GM12878 (cell line): Measurements from ENCODE around the gene MGMT. TPM values are rescaled to one million over a fixed set of nuclear protein-coding genes. Genes with fewer than 3 reads are reported as not detected.

Source experiments
- ATAC-seq: fragments of 200-7000 bp; cut with Tn5 transposase; 3 replicates; pipeline ENCODE4 v1.9.1; 2020; ENCODE audit warnings: mild to moderate bottlenecking, moderate library complexity
- BruUV-seq: library from RNA; stranded (reverse); fragments of 400-500 nt; replicated peaks from 2 replicates; lab custom pipeline; 2021; lab: Mats Ljungman, UMichigan
- CTCF ChIA-PET: fragments of 300-600 bp; sonication (Branson Sonifier 250); formaldehyde crosslinking; extraction: SDS; loops from one replicate; lab custom pipeline; 2021; ENCODE audit warnings: inconsistent platforms; lab: Yijun Ruan, JAX
- POLR2A ChIA-PET: fragments of 350-600 bp; formaldehyde crosslinking; extraction: SDS; loops from one replicate; lab custom pipeline; 2021; ENCODE audit warnings: inconsistent platforms; lab: Charles Lee
- RAD21 ChIA-PET: fragments of 300-600 bp; sonication (Branson Sonifier 250); formaldehyde crosslinking; loops from one replicate; lab custom pipeline; 2023; ENCODE audit warnings: antibody characterized with exemption; ENCODE audit not compliant: unreplicated experiment; lab: Charles Lee
- SMC1A ChIA-PET: fragments of 300-600 bp; sonication (Branson Sonifier 250); formaldehyde crosslinking; loops from one replicate; lab custom pipeline; 2023; ENCODE audit not compliant: unreplicated experiment, uncharacterized antibody; lab: Charles Lee
- DNase-seq: peaks from one replicate; pipeline ENCODE4 v3.0.0-alpha.2; 2011; ENCODE audit warnings: low read depth, low spot score
- FAIRE-seq: peaks from 3 replicates; lab custom pipeline; 2011; peaks lifted over from hg19 to GRCh38; lab: Jason Lieb, UNC
- H2AFZ ChIP-seq: 2 replicates; pipeline ENCODE4 v1.6.0; 2011; ENCODE audit warnings: low read depth, low read length, control low read depth; ENCODE audit not compliant: control insufficient read depth
- H3K27ac ChIP-seq: 2 replicates; pipeline ENCODE4 v1.5.1; 2011; ENCODE audit warnings: control low read depth; ENCODE audit not compliant: control insufficient read depth, insufficient read depth
- H3K27me3 ChIP-seq, 2 experiments: replicated peaks in 1 of 2; 2 replicates each; pipeline versions ENCODE4 v1.6.0 to v1.6.1; 2011; ENCODE audit warnings: low read length in 1 of 2; ENCODE audit not compliant: control insufficient read depth in 2 of 2, insufficient read depth in 2 of 2
- H3K36me3 ChIP-seq, 2 experiments: 2 replicates each; pipeline ENCODE4 v1.5.1; 2011; ENCODE audit warnings: low read length in 1 of 2; ENCODE audit not compliant: control insufficient read depth in 2 of 2, insufficient read depth in 2 of 2
- H3K4me1 ChIP-seq: 2 replicates; pipeline ENCODE4 v1.6.1; 2011; ENCODE audit warnings: mild to moderate bottlenecking, low read length, moderate library complexity, mixed read lengths; ENCODE audit not compliant: control insufficient read depth, insufficient read depth
- H3K4me2 ChIP-seq: 2 replicates; pipeline ENCODE4 v1.6.0; 2011; ENCODE audit warnings: control low read depth; ENCODE audit not compliant: control insufficient read depth, insufficient read depth
- H3K4me3 ChIP-seq: fragments of 200-600 bp; sonication (generic); 2 replicates; pipeline ENCODE4 v1.5.1; 2016
- H3K79me2 ChIP-seq: 2 replicates; pipeline ENCODE4 v1.6.0; 2011; ENCODE audit warnings: low read length; ENCODE audit not compliant: control insufficient read depth, insufficient read depth
- H3K9ac ChIP-seq: 2 replicates; pipeline ENCODE4 v1.8.0; 2011; ENCODE audit warnings: low read length, control low read depth, mixed read lengths; ENCODE audit not compliant: control insufficient read depth, insufficient read depth
- H3K9me3 ChIP-seq: replicated peaks from 3 replicates; pipeline ENCODE4 v1.5.1; 2011; ENCODE audit warnings: mild to moderate bottlenecking, low read length; ENCODE audit not compliant: control insufficient read depth, insufficient read depth
- H4K20me1 ChIP-seq: 2 replicates; pipeline ENCODE4 v1.6.0; 2011; ENCODE audit not compliant: control insufficient read depth, insufficient read depth
- BACH1 ChIP-seq: fragments of 450-650 bp; IDR thresholded peaks from 2 replicates; pipeline ENCODE4 v1.6.1; 2017; ENCODE audit warnings: mild to moderate bottlenecking, borderline replicate concordance
- CBX3 ChIP-seq: fragments of 200-600 bp; sonication (generic); IDR thresholded peaks from 2 replicates; pipeline ENCODE4 v1.6.1; 2016; ENCODE audit warnings: low read depth, borderline replicate concordance
- EGR1 ChIP-seq, 2 experiments: IDR thresholded peaks; 1 replicate in 1 of 2; 2 replicates in 1 of 2; pipeline ENCODE4 v1.6.1; 2011 to 2012; ENCODE audit warnings: low read depth in 2 of 2, low read length in 2 of 2, borderline replicate concordance in 1 of 2, mild to moderate bottlenecking in 1 of 2, moderate library complexity in 1 of 2
- FOXK2 ChIP-seq: fragments of 450-650 bp; IDR thresholded peaks from 2 replicates; pipeline ENCODE4 v1.6.1; 2017; ENCODE audit warnings: mild to moderate bottlenecking, moderate library complexity
- FOXM1 ChIP-seq: IDR thresholded peaks from 2 replicates; pipeline ENCODE4 v1.6.1; 2012; ENCODE audit warnings: low read depth, mild to moderate bottlenecking, inconsistent platforms, low read length, moderate library complexity
- JUNB ChIP-seq: IDR thresholded peaks from 2 replicates; pipeline ENCODE4 v1.6.1; 2016; ENCODE audit warnings: antibody characterized with exemption, mild to moderate bottlenecking
- MTA3 ChIP-seq: IDR thresholded peaks from 2 replicates; pipeline ENCODE4 v1.6.1; 2012; ENCODE audit warnings: low read length, inconsistent platforms, borderline replicate concordance
- MXI1 ChIP-seq: fragments of 150-350 bp; IDR thresholded peaks from 2 replicates; pipeline ENCODE4 v1.6.1; 2011; ENCODE audit warnings: low read depth, mild to moderate bottlenecking, inconsistent platforms, low read length, improper control_type of control experiment
- NR2C1 ChIP-seq: fragments of 450-650 bp; IDR thresholded peaks from 2 replicates; pipeline ENCODE4 v1.6.1; 2017; ENCODE audit warnings: antibody characterized with exemption, mild to moderate bottlenecking, moderate library complexity
- RBBP5 ChIP-seq: fragments of 200-600 bp; sonication (generic); conservative IDR thresholded peaks from 2 replicates; pipeline ENCODE4 v1.6.1; 2016
- SIX5 ChIP-seq: IDR thresholded peaks from 2 replicates; pipeline ENCODE4 v1.6.1; 2011; ENCODE audit warnings: mild to moderate bottlenecking, low read depth, low read length, moderate library complexity; ENCODE audit not compliant: severe bottlenecking
- SMAD1 ChIP-seq: fragments of 450-650 bp; IDR thresholded peaks from 2 replicates; pipeline ENCODE4 v1.6.1; 2018; ENCODE audit warnings: mild to moderate bottlenecking, low read depth; ENCODE audit not compliant: partially characterized antibody
- SMC3 ChIP-seq: IDR thresholded peaks from 2 replicates; pipeline ENCODE4 v1.6.1; 2011; ENCODE audit warnings: low read length, improper control_type of control experiment, borderline replicate concordance
- ZNF622 ChIP-seq: fragments of 450-650 bp; IDR thresholded peaks from 2 replicates; pipeline ENCODE4 v1.6.1; 2017; ENCODE audit warnings: mild to moderate bottlenecking, inconsistent platforms
- WGBS: methylation state at CpG from one replicate; pipeline ENCODE4 v1.1.6; 2016; ENCODE audit warnings: low lambda C conversion rate; ENCODE audit not compliant: insufficient replicate concordance, insufficient coverage; ENCODE audit errors: missing lambda C conversion rate; 5-methylcytosine and 5-hydroxymethylcytosine counted together
- in situ Hi-C: fragments of 300-500 bp; cut with MboI; formaldehyde crosslinking; loops from 9 replicates; pipeline ENCODE4 v1.14.3; 2018; ENCODE audit warnings: mixed read lengths
- intact Hi-C: fragments of 100-400 bp; cut with micrococcal nuclease; formaldehyde crosslinking; loops from one replicate; pipeline ENCODE4 v1.14.2; 2022; ENCODE audit not compliant: unreplicated experiment
- polyA plus RNA-seq, 11 experiments: library from polyadenylated mRNA; depleted of rRNA in 4 of 11; unstranded in 6 of 11; stranded (reverse) in 5 of 11; fragments of >200 nt; fragmentation: Nextera tagmentation in 4 of 11; fragmentation: Illumina TruSeq in 1 of 11; extraction: Ambion mirVana in 4 of 11; extraction: Trizol in 1 of 11; gene quantifications; 1 replicate in 1 of 11; 2 replicates in 10 of 11; pipeline versions ENCODE4 v1.2.1 to v1.2.3, GENCODE V29; 2011 to 2016; ENCODE audit warnings: inconsistent platforms in 2 of 11, missing spikeins in 2 of 11, low read depth in 1 of 11
- total RNA-seq, 4 experiments: library from RNA; depleted of rRNA in 3 of 4; stranded (reverse); fragments of >200 nt in 3 of 4; fragmentation: Illumina TruSeq in 1 of 4; extraction: Trizol in 1 of 4; gene quantifications; 2 replicates each; pipeline versions ENCODE4 v1.2.1 to v1.2.3, GENCODE V29; 2013 to 2021
- TF ChIP-seq, protein P1 (sequence below): fragments of 450-650 bp; IDR thresholded peaks from 2 replicates; pipeline ENCODE4 v1.6.1; 2017; ENCODE audit warnings: mild to moderate bottlenecking, moderate library complexity
- TF ChIP-seq, protein P2 (sequence below): fragments of 450-650 bp; IDR thresholded peaks from 2 replicates; pipeline ENCODE4 v1.6.1; 2016; ENCODE audit warnings: mild to moderate bottlenecking, moderate library complexity, borderline replicate concordance
- TF ChIP-seq, protein P3 (sequence below): fragments of 450-650 bp; IDR thresholded peaks from 2 replicates; pipeline ENCODE4 v1.6.1; 2016; ENCODE audit warnings: mild to moderate bottlenecking

MGMT gene
- total and polyA plus RNA-seq, 10 of the 15 experiments (the other 5 are each of a cell fraction or from before 2014, with no cell fraction given): 0.16 to 24.2 (median 13.3) TPM

DNA sequence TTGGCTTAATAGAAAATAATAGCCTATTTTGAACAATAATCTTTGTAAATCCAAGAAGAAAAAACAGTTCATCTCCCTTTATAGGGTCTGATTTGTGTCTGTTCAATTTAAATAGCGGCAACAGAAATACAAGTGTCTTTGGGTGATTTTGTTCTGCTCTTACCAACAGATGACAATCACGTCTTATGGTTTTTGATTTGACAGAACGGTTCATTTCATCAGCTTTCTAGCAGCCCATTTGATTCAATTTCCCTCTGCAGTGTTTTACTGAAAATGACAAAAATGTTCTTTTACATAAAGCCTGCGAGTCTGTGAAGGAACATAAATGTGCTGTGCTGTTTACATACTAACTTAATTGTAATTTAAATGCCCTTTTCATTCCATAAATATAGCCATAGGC lies 180.5 kb downstream of the MGMT start:
- in situ Hi-C loops (no loop called here), intact Hi-C loops (no loop called here)
- Histone ChIP-seq H3K4me3 (no peak overlapping the region), H3K4me2 (no peak overlapping the region), H3K27ac (no peak overlapping the region), H3K27me3 (no peaks in the 10 kb centered on the region), H3K36me3 (no peaks in the 10 kb centered on the region), H3K4me1 (no peaks in the 10 kb centered on the region), H2AFZ (no peak overlapping the region), H3K79me2 (no peaks in the 10 kb centered on the region), H3K9ac (no peak overlapping the region), H3K9me3 (no peaks in the 10 kb centered on the region), H4K20me1 (no peaks in the 10 kb centered on the region)
- SMC1A ChIA-PET: no interaction called here
- CTCF ChIA-PET: interaction anchor here (1.2 kb wide), 1 partner anchor 11 kb away, joined by 4 read pairs; no protein-coding TSS in a partner anchor
- 72% methylated on average over 4 of the region's 4 CpGs for WGBS
- RAD21 ChIA-PET: no interaction called here
- POLR2A ChIA-PET: no interaction called here
- no TSS peak for BruUV-seq
- no peak for ATAC-seq
- no peak for FAIRE-seq
- no peak for DNase-seq
- TF ChIP-seq JUNB (no peak), BACH1 (no peak), SMAD1 (no peak), FOXM1 (no peak), ZNF622 (no peak), NR2C1 (no peak), EGR1 (IDR thresholded peaks at IDR 0.05; ENCODE audit: borderline replicate concordance in 1 of 2, low read depth in 2 of 2, low read length in 2 of 2) (no peak), CBX3 (no peak), RBBP5 (no peak), SMC3 (no peak), SIX5 (no peak), MXI1 (no peak), FOXK2 (no peak), MTA3 (no peak)
- TF ChIP-seq, protein P1, sequence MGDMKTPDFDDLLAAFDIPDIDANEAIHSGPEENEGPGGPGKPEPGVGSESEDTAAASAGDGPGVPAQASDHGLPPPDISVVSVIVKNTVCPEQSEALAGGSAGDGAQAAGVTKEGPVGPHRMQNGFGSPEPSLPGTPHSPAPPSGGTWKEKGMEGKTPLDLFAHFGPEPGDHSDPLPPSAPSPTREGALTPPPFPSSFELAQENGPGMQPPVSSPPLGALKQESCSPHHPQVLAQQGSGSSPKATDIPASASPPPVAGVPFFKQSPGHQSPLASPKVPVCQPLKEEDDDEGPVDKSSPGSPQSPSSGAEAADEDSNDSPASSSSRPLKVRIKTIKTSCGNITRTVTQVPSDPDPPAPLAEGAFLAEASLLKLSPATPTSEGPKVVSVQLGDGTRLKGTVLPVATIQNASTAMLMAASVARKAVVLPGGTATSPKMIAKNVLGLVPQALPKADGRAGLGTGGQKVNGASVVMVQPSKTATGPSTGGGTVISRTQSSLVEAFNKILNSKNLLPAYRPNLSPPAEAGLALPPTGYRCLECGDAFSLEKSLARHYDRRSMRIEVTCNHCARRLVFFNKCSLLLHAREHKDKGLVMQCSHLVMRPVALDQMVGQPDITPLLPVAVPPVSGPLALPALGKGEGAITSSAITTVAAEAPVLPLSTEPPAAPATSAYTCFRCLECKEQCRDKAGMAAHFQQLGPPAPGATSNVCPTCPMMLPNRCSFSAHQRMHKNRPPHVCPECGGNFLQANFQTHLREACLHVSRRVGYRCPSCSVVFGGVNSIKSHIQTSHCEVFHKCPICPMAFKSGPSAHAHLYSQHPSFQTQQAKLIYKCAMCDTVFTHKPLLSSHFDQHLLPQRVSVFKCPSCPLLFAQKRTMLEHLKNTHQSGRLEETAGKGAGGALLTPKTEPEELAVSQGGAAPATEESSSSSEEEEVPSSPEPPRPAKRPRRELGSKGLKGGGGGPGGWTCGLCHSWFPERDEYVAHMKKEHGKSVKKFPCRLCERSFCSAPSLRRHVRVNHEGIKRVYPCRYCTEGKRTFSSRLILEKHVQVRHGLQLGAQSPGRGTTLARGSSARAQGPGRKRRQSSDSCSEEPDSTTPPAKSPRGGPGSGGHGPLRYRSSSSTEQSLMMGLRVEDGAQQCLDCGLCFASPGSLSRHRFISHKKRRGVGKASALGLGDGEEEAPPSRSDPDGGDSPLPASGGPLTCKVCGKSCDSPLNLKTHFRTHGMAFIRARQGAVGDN: no peak
- TF ChIP-seq, protein P2, sequence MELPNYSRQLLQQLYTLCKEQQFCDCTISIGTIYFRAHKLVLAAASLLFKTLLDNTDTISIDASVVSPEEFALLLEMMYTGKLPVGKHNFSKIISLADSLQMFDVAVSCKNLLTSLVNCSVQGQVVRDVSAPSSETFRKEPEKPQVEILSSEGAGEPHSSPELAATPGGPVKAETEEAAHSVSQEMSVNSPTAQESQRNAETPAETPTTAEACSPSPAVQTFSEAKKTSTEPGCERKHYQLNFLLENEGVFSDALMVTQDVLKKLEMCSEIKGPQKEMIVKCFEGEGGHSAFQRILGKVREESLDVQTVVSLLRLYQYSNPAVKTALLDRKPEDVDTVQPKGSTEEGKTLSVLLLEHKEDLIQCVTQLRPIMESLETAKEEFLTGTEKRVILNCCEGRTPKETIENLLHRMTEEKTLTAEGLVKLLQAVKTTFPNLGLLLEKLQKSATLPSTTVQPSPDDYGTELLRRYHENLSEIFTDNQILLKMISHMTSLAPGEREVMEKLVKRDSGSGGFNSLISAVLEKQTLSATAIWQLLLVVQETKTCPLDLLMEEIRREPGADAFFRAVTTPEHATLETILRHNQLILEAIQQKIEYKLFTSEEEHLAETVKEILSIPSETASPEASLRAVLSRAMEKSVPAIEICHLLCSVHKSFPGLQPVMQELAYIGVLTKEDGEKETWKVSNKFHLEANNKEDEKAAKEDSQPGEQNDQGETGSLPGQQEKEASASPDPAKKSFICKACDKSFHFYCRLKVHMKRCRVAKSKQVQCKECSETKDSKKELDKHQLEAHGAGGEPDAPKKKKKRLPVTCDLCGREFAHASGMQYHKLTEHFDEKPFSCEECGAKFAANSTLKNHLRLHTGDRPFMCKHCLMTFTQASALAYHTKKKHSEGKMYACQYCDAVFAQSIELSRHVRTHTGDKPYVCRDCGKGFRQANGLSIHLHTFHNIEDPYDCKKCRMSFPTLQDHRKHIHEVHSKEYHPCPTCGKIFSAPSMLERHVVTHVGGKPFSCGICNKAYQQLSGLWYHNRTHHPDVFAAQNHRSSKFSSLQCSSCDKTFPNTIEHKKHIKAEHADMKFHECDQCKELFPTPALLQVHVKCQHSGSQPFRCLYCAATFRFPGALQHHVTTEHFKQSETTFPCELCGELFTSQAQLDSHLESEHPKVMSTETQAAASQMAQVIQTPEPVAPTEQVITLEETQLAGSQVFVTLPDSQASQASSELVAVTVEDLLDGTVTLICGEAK: no peak
- TF ChIP-seq, protein P3, sequence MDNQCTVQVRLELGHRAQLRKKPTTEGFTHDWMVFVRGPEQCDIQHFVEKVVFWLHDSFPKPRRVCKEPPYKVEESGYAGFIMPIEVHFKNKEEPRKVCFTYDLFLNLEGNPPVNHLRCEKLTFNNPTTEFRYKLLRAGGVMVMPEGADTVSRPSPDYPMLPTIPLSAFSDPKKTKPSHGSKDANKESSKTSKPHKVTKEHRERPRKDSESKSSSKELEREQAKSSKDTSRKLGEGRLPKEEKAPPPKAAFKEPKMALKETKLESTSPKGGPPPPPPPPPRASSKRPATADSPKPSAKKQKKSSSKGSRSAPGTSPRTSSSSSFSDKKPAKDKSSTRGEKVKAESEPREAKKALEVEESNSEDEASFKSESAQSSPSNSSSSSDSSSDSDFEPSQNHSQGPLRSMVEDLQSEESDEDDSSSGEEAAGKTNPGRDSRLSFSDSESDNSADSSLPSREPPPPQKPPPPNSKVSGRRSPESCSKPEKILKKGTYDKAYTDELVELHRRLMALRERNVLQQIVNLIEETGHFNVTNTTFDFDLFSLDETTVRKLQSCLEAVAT: no peak
